GM18951 (cell line): Measurements from ENCODE around the gene TAS2R60.
"Not testable (repeated sequence)": the region's sequence is repeated elsewhere in the genome, so short reads cannot be mapped to it uniquely, and the experiment has no call there.

Experiments
- POLR2A ChIP-seq: IDR thresholded peaks from 4 replicates; pipeline ENCODE4 v1.6.1; 2011; ENCODE audit warnings: mild to moderate bottlenecking; ENCODE audit not compliant: insufficient read length, insufficient read depth; ENCODE audit errors: extremely low read depth
- in situ Hi-C: fragments of 300-500 bp; cut with MboI; formaldehyde crosslinking; loops from one replicate; pipeline ENCODE4 v1.12.0; 2022; ENCODE audit warnings: low sequenced_read_pairs, mixed read lengths, inconsistent platforms; ENCODE audit not compliant: unreplicated experiment

Gene TAS2R60

GRCh38 chr7:143417734-143418383, 25.4 kb upstream of the TAS2R60 start:
- in situ Hi-C loops, result loop anchor here (10.0 kb wide), 1 partner anchor 163 kb away; no protein-coding TSS in a partner anchor

GRCh38 chr7:143418681-143419458, 24.4 kb upstream of the TAS2R60 start:
- no peak for TF ChIP-seq POLR2A

More at GRCh38 chr7:143417734-143418383, 25.4 kb upstream of the TAS2R60 start:
- TF ChIP-seq POLR2A, result no peak

GRCh38 chr7:143419880-143420279, 23.4 kb upstream of the TAS2R60 start:
- TF ChIP-seq POLR2A, result no peak
- in situ Hi-C loops, result loop anchor here (10.0 kb wide), 1 partner anchor 165 kb away; no protein-coding TSS in a partner anchor

More at GRCh38 chr7:143418681-143419458, 24.4 kb upstream of the TAS2R60 start:
- in situ Hi-C loops, result loop anchor here (10.0 kb wide), 1 partner anchor 164 kb away; no protein-coding TSS in a partner anchor

GRCh38 chr7:143420624-143421023, 22.6 kb upstream of the TAS2R60 start:
- in situ Hi-C loops, result not testable (repeated sequence)

- in situ Hi-C loops, result no loop called here
Observed at GRCh38 chr7:143422033-143422432, 21.2 kb upstream of the TAS2R60 start.

GRCh38 chr7:143424476-143424875, 18.8 kb upstream of the TAS2R60 start:
- in situ Hi-C loops, result not testable (repeated sequence)

More at GRCh38 chr7:143422033-143422432, 21.2 kb upstream of the TAS2R60 start:
- TF ChIP-seq POLR2A, result no peak

GRCh38 chr7:143426479-143427142, 16.6 kb upstream of the TAS2R60 start:
- in situ Hi-C loops, result no loop called here

GRCh38 chr7:143429770-143430698, 13.2 kb upstream of the TAS2R60 start:
- no peak for TF ChIP-seq POLR2A
- in situ Hi-C loops, result no loop called here

More at GRCh38 chr7:143426479-143427142, 16.6 kb upstream of the TAS2R60 start:
- no peak for TF ChIP-seq POLR2A

GRCh38 chr7:143431109-143431508, 12.1 kb upstream of the TAS2R60 start:
- in situ Hi-C loops, result no loop called here
- TF ChIP-seq POLR2A, result no peak

- in situ Hi-C loops, result no loop called here
- TF ChIP-seq POLR2A, result no peak
Observed at GRCh38 chr7:143433759-143434158, 9.5 kb upstream of the TAS2R60 start.

GRCh38 chr7:143434660-143435059, 8.6 kb upstream of the TAS2R60 start:
- in situ Hi-C loops, result no loop called here
- no peak for TF ChIP-seq POLR2A

- TF ChIP-seq POLR2A, result no peak
- in situ Hi-C loops, result no loop called here
Observed at GRCh38 chr7:143435266-143435665, 8.0 kb upstream of the TAS2R60 start.

GRCh38 chr7:143436325-143436946, 6.8 kb upstream of the TAS2R60 start:
- in situ Hi-C loops, result no loop called here
- TF ChIP-seq POLR2A, result no peak
